Hematopoietic multipotent progenitor cell treated with erythropoietin and hydrocortisone succinate and interleukin-3 and kit ligand, for 6 days (in vitro differentiated cells): ENCODE measurements around the gene MYH4.

Experiments
- DNase-seq: peaks from one replicate; pipeline ENCODE4 v3.0.0-alpha.2; 2015

The MYH4 gene

GRCh38 chr17:10421211-10421610 is 48.1 kb downstream of the MYH4 start:
- no peak for DNase-seq

DNA sequence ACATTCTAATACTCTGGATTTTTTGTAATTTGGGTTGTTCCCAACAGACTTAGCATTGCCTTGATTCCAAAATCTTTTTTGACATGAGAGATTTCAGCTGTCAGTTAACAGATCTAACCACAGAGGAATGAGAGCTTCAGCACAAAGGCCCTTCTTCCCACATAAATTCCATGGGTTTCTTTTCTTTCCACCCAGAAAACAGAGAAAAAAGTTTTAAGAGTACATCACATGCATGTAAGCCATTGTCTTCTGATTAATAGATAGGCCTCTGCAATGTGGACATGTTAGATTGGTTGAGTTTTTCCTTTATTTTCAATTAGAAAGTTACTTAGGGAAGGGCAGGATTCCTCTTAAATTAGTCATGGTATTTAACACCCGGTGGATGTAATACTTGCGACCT is 48.5 kb downstream of the MYH4 start:
- DNase-seq = no peak

DNA sequence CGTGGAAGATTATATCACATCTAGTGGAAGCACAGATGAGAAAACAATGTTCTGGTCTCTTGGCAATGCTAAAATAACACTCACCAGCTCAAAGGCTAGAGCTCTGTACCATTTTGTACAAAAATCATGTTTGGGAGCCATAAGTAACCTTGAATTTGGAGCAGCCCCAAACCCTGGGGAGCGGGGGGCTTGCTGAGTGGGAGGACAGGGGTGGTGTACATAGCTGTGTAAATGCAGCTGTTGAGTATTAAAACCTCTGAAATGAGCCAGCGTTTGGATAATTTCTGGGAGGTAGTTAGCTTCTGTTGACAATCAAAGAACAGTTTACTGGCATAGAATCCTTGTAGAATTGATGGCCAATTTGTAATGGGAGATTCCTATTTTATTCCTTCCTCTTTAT is 51.9 kb downstream of the MYH4 start:
- DNase-seq = no peak

DNA sequence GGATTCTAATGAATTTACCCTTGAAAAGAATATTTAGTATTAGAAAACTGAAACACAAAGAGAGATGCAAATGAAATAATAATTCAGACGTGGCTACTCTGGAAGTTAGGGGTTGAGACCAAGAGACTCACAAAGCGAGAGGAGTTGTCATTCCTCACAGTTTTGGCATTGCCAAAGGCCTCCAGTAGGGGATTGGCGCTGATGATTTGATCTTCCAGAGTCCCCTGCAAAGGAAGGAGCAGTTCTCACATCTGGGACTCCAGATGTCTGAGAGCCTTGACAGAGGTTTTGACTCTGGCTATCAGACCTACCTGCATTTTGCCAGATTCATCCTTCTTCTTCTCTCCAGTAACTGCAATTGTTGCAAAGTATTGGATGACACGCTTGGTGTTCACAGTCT is 54.2 kb downstream of the MYH4 start:
- no peak for DNase-seq

DNA sequence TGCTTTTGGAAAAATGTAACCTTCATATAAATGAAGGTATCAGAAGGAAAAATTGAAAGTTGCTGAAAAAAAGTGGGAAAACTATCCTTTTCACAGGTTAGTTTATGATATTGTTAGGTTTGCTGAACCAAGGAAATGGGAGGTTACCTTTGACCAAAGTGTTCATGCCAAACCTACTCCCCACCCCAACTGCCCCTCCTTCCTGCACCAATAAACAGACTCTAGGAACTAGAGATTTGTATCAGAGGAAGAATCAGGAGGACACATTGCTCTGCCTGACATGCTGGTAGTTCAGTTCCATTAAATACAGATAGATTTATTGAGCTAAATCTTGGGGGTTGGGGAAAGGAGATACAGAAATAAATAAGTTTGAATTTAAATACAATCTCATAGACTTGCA is 65.8 kb downstream of the MYH4 start:
- DNase-seq = no peak

DNA sequence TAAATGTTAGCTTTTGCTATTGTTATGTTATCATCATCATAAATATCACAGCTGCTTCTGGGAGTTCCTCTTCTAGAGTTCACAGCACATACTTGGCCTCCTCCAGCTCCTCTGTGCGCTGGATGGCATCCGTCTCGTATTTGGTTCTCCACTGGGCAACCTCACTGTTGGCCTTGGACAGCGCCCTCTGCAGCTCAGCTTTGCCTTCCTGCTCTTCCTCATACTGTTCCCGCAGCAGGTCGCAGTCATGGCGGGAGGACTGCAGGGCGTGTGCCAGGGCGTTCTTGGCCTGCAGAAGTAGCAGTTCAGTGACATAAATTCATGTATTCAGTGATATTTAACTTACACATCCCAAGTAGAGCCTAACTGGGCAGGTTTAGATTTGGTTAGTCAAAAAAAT is 71.0 kb downstream of the MYH4 start:
- no peak for DNase-seq

DNA sequence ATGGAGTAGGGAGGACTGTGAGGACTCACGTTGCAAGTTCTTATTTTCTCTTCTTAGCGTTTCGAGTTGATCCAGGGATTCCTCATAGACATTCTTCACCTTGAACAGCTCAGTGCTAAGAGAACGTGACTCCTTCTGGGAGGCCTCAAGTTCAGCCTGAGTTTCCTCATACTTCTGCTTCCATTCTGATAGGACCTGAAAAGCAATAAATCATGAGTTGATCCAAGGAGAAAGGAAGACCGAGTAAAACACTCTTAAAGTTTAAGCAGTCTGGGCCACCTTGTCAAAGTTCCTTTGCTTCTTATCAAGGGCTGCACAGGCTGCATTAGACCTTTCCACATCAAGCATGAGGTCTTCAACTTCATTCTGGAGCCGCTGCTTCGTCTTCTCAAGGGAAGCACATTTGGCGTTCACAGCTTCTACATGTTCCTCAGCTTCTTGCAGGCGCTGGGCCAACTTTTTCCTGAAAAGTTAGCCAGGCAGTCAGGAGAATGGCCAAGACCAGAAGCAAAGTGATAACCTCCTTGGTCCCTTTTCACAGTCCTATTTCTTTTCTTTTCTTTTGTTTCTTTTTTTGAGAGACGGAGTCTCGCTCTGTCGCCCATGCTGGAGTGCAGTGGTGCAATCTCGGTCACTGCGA is 72.7 kb downstream of the MYH4 start:
- no peak for DNase-seq

GRCh38 chr17:10394201-10394887 is 75.0 kb downstream of the MYH4 start:
- no peak for DNase-seq
